NT2/D1 (cell line): ENCODE data around the gene NDST3.

ENCODE experiments used
- DNase-seq: peaks from one replicate; pipeline ENCODE4 v3.0.0-alpha.2; 2011; ENCODE audit warnings: low read depth, low spot score
- H3K27me3 ChIP-seq: 2 replicates; pipeline ENCODE4 v1.6.0; 2011; ENCODE audit warnings: mild to moderate bottlenecking; ENCODE audit not compliant: insufficient read length, insufficient read depth
- H3K36me3 ChIP-seq: 2 replicates; pipeline ENCODE4 v1.6.1; 2011; ENCODE audit warnings: mild to moderate bottlenecking, low read length, mixed read lengths; ENCODE audit not compliant: insufficient read depth, insufficient read length
- H3K4me1 ChIP-seq: 2 replicates; pipeline ENCODE4 v1.5.1; 2011; ENCODE audit not compliant: insufficient read depth, insufficient read length
- H3K4me3 ChIP-seq: 2 replicates; pipeline ENCODE4 v1.5.1; 2011; ENCODE audit warnings: low read depth; ENCODE audit not compliant: insufficient read length
- H3K9ac ChIP-seq: 2 replicates; pipeline ENCODE4 v1.6.0; 2011; ENCODE audit warnings: low read depth; ENCODE audit not compliant: insufficient read length
- H3K9me3 ChIP-seq: 2 replicates; pipeline ENCODE4 v1.5.1; 2011; ENCODE audit warnings: mild to moderate bottlenecking, low read length; ENCODE audit not compliant: insufficient read depth
- SUZ12 ChIP-seq: IDR thresholded peaks from 2 replicates; pipeline ENCODE4 v1.6.1; 2011; ENCODE audit not compliant: insufficient read length, insufficient read depth; ENCODE audit errors: extremely low read depth
- YY1 ChIP-seq: IDR thresholded peaks from 2 replicates; pipeline ENCODE4 v1.6.1; 2011; ENCODE audit not compliant: insufficient read length, insufficient read depth
- ZNF274 ChIP-seq: IDR thresholded peaks from 2 replicates; pipeline ENCODE4 v1.6.1; 2011; ENCODE audit warnings: mild to moderate bottlenecking, low read depth, low read length

The NDST3 gene

DNA sequence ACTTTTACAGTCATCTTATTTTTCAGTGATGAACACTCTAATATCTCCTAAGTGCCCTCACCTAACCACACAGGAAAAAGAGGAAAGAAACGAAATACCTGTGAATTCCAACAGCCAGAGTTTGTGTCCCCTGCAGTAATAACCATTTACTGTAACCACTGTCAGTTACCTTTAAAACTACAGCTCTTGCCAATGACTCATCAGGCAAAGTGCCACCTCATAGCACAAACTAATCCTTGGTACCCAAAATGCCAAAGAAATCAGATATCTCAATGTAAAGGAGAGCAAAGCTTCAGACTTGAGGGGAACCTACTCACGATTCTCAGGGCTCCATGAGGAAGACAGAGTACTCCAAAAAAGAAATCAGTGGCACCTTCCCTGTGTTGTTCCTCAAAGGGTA lies 146.5 kb downstream of the NDST3 start:
- H3K4me3 ChIP-seq = no peak overlapping the region
- H3K9ac ChIP-seq = no peak overlapping the region
- TF ChIP-seq ZNF274 (no peak), YY1 (no peak), SUZ12 (no peak)
- DNase-seq = no peak
- H3K36me3 ChIP-seq = no peaks in the 10 kb centered on the region
- no peaks in the 10 kb centered on the region for H3K9me3 ChIP-seq
- H3K4me1 ChIP-seq = no peaks in the 10 kb centered on the region
- no peaks in the 10 kb centered on the region for H3K27me3 ChIP-seq

- Histone ChIP-seq H3K4me1 (no peaks in the 10 kb centered on the region), H3K9me3 (peaks cover 4% of the 10 kb centered on the region; the same call in 1 of the 2 replicates), H3K36me3 (no peaks in the 10 kb centered on the region), H3K27me3 (no peaks in the 10 kb centered on the region), H3K9ac (no peak overlapping the region), H3K4me3 (no peak overlapping the region)
- DNase-seq = peak; percentile 5
- TF ChIP-seq YY1 (no peak), ZNF274 (no peak), SUZ12 (no peak)
Measured at GRCh38 chr4:118190903-118191302, 156.6 kb downstream of the NDST3 start.

DNA sequence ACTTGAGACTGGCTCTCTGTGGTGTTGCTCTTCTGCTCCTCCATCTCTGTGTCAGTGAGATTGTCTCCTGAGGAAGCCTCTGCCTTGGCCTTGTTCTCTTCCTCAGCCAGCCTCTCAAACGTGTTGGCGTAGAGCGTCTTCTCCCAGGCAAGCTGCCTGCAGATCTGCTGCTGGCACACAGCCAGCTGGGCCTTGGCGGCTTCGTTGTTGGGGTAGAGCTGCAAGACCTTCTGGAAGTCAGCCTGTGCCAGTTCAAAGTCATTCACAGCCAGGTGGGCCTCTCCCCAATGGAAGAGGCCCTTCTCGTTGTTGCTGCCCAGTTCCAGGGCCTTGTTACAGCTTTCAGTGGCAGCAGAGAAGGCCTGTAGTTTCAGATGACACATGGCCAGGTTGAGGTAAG lies 159.1 kb downstream of the NDST3 start:
- H3K4me1 ChIP-seq = no peaks in the 10 kb centered on the region

DNA sequence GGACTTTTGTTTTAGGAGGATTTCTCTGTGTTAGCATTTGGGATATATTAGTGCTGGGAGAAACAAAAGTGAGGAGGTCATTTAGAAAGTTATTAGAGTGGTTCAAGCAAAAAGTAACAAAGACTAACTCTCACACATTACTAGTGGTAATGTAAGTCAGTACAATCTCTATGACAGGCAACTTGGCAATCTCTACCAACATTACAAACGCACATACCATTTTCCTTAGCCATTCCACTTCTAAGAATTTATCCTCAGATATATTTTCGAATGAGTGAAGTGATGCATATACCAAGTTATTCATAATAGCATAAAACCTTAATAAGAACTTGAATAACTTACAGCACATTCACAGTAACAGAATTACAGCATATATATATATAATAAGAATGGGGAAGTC lies 172.3 kb downstream of the NDST3 start:
- DNase-seq = no peak
- no peaks in the 10 kb centered on the region for H3K4me1 ChIP-seq
- H3K36me3 ChIP-seq = no peaks in the 10 kb centered on the region
- H3K27me3 ChIP-seq = no peaks in the 10 kb centered on the region
- peaks cover 7% of the 10 kb centered on the region; the same call in 1 of the 2 replicates for H3K9me3 ChIP-seq
- TF ChIP-seq YY1 (no peak), ZNF274 (no peak), SUZ12 (no peak)
- no peak overlapping the region for H3K9ac ChIP-seq
- no peak overlapping the region for H3K4me3 ChIP-seq

More for the DNA sequence above, 159.1 kb downstream of the NDST3 start:
- Histone ChIP-seq H3K36me3 (no peaks in the 10 kb centered on the region), H3K4me3 (no peak overlapping the region), H3K9ac (no peak overlapping the region), H3K9me3 (peaks cover 4% of the 10 kb centered on the region; the same call in 1 of the 2 replicates), H3K27me3 (no peaks in the 10 kb centered on the region)
- DNase-seq = no peak
- TF ChIP-seq YY1 (no peak), ZNF274 (no peak), SUZ12 (no peak)

DNA sequence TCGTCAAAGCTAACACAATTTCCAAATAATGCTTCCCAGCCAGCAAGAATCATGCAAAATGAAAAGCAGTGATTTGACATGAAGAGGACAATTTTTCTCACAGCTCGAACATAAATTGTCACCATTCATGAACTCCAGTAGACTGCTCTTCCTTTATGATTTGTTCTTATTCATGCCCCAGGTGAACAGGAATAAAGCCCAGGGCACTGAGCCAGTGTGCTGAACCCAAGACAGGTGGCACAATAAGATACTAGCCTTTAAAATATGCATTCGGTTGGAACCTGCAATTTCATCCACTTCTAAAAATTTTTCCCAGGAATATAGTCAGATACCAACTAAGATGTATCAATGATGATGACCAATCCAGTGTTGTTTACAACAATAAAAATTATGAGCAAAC lies 178.8 kb downstream of the NDST3 start:
- Histone ChIP-seq H3K27me3 (no peaks in the 10 kb centered on the region), H3K36me3 (no peaks in the 10 kb centered on the region), H3K9me3 (no peaks in the 10 kb centered on the region), H3K4me3 (no peak overlapping the region), H3K9ac (no peak overlapping the region), H3K4me1 (no peaks in the 10 kb centered on the region)
- no peak for DNase-seq
- TF ChIP-seq SUZ12 (no peak), YY1 (no peak), ZNF274 (no peak)

GRCh38 chr4:118215826-118216225 lies 181.5 kb downstream of the NDST3 start:
- H3K36me3 ChIP-seq = no peaks in the 10 kb centered on the region
- DNase-seq = no peak
- H3K9ac ChIP-seq = no peak overlapping the region
- no peaks in the 10 kb centered on the region for H3K27me3 ChIP-seq
- no peaks in the 10 kb centered on the region for H3K9me3 ChIP-seq
- H3K4me1 ChIP-seq = no peaks in the 10 kb centered on the region
- TF ChIP-seq ZNF274 (no peak), SUZ12 (no peak), YY1 (no peak)
- no peak overlapping the region for H3K4me3 ChIP-seq

DNA sequence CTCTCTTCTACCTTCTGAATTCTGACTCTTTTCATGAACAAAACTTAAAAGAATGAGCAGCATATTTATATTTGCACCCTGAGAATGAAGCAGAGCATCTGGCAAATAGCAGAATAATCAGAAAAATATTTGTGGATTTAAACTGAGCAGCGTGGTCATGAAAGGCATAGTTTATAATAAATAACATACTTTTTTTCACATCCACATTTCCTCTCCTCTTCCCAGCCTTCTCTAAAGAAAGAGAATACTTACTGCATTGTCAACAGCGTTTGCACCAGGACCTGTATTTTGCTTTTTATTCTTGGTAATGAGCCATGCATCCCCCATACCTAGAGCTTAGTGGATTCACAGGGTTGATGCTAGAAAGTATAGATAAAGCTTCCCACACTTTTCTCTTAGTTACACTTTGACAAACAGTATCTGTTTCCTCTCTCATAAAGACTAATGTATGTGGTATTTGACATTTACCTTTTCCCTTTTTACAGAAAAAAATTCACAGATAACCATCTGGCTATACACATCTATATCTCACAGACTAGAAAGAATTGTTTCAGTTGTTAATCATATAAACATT lies 187.0 kb downstream of the NDST3 start:
- H3K9ac ChIP-seq = no peak overlapping the region
- no peaks in the 10 kb centered on the region for H3K9me3 ChIP-seq
- TF ChIP-seq SUZ12 = no peak
- TF ChIP-seq YY1 = no peak
- no peak for TF ChIP-seq ZNF274
- no peaks in the 10 kb centered on the region for H3K27me3 ChIP-seq
- no peak for DNase-seq
- H3K4me3 ChIP-seq = no peak overlapping the region
- H3K36me3 ChIP-seq = no peaks in the 10 kb centered on the region
- no peaks in the 10 kb centered on the region for H3K4me1 ChIP-seq

DNA sequence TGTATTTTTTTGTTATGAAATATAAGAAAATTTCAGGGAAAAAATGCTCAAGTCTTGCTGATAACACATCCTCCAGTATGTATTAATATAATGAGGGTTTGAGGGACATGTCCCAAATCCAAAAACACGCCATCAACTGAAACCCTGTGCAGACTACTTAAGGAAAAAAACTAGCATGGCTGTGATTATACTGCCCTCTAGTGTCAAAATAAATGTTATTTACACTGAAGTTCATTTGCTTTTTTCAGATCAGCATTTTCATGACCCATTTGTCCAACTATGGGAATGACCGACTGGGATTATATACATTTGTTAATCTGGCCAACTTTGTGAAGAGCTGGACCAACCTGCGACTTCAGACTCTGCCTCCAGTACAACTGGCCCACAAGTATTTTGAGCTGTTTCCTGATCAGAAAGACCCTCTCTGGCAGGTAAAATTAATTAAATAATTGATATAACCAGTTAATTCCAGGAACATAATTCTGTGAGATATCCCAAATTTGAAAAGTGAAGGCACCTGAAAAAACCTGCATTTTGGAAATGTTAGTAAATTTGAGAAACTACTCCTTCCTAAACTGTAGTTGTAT lies 190.1 kb downstream of the NDST3 start:
- no peaks in the 10 kb centered on the region for H3K4me1 ChIP-seq
- H3K9me3 ChIP-seq = no peaks in the 10 kb centered on the region
- DNase-seq = peak; percentile 18
- no peak overlapping the region for H3K9ac ChIP-seq
- H3K36me3 ChIP-seq = no peaks in the 10 kb centered on the region
- no peaks in the 10 kb centered on the region for H3K27me3 ChIP-seq
- no peak overlapping the region for H3K4me3 ChIP-seq
- TF ChIP-seq ZNF274 = no peak
